Amygdala (tissue), 56 donors: ENCODE data around the gene URGCP.
"Not testable (repeated sequence)": the region's sequence is repeated elsewhere in the genome, so short reads cannot be mapped to it uniquely, and the experiment has no call there.

ENCODE experiments used
- DNase-seq, 56 donors: peaks; one replicate each; lab custom pipeline; 2025; lab: John Stamatoyannopoulos, UW

Gene URGCP

DNA sequence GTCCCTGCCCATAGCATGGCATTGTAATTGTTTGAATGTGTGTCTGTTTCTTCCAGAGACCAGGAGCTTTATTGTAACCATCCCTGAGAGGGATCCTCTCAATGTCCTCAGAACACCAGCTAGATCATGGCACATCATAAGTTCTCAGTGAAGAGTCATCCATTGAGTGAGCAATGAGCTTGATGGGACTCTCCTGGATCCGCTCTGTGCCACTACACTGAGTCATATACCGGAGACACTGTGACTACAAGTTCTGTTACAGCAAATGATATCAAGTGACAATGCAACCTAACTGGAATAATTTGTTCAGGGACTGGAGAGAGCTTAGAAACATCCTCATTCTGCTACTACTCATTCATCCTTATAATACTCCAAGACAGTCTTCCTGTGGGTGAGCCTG lies 62.1 kb downstream of the URGCP start:
- DNase-seq, result no peak

DNA sequence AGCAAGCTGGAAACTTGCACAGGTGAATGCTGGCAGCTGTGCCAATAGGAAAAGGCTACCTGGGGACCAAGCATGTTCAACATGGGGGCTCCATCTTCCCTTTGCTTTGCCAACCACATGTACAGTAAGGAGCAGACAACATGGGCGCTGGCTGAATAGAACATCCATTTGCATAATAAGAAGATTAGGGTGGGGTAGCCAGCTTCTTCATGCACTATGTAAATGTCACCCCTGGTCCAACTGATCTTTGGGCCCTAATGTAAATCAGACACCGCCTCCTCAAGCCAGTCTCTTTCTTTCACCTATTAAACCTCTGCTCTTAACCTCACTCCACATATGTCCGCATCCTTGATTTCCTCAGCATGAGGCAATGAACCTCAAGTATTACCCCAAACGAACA lies 63.1 kb downstream of the URGCP start:
- DNase-seq, result no peak

DNA sequence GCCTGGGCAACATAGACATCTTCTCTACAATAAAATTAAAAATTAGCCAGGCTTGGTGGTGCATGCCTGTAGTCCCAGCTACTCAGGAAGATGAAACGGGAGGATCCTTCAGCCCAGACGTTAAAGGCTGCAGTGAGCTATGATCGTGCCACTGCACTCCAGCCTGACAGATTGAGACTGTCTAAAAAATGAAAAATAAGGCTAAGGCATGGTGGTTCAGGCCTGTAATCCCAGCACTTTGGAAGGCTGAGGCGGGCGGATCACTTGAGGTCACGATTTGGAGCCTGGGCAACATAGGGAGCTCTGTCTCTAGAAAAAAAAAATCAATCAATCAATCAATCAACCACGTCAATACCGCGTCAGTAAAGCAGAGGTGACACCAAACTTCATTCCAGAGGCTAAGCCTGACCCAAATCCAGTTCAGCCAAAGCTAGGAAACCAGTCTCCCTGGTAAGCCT lies 68.2 kb downstream of the URGCP start:
- no peak for DNase-seq

DNA sequence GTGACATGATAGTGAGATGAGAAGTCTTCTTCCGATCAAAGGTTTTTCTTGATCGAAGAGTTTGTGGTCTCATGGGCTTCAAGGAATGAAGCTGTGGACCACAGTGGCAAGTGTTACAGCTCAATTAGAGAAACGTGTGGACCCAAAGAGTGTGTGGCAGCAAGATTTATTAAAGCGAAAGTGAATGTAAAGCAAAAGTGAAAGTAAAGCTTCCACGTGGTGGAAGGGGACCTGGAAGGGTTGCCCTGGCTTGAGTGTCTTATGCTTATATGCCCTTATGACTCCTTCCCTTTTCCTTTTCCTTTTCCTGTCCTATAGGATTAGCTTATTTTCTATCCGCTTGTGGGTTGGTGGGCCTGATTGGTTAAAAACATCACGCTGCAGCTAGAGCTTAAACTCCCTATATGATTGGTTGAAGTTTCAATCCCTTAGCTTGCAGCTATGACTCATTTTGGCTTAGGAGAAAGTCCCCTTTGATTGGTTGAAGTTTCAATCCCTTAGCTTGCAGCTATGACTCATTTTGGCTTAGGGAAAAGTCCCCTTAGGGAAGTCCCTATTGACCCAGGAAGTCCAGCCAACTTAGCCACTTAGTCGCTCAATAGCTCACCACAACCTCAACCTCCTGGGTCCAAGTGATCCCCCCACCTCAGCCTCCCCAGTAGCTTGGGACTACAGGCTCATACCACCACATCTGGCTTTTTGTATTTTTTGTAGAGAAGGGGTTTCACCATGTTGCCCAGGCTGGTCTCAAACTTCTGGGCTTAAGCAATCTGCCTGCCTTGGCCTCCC lies 71.7 kb downstream of the URGCP start:
- DNase-seq, result no peak

DNA sequence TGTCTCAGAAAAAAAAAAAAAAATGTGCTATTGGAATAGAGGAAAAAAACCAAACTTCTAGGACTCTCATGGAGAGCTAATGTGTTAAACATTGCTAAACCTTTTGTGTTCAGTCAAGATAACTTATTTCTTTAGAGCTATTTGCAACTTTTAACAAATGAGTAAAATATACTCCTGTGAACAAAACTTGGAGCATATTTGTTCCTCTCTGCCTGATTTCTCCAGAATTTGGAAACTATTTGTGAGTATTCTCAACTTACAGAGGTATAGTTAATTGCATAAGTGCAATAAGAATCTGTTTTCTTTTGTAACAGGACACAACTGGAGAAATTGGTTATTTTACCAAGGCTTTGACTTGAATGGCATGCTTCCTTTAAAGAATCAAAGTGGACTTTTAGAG lies 75.5 kb downstream of the URGCP start:
- not testable (repeated sequence) for DNase-seq
